ENCODE data around the gene GIGYF2. TPM values are rescaled to one million over a fixed set of nuclear protein-coding genes. Genes with fewer than 3 reads are reported as not detected.

GIGYF2 gene
- total and polyA plus RNA-seq, 2 of the 13 experiments (the other 11 are each of a cell fraction or from before 2014, with no cell fraction given): 44.9 to 73.5 TPM

GRCh38 chr2:232876978-232877441, 179.9 kb downstream of the GIGYF2 start (continued):
- TF ChIP-seq YEATS2 (CRISPR knock-in tag; IDR thresholded peaks at IDR 0.05; ENCODE audit: borderline replicate concordance) (no peak), ZFX (CRISPR knock-in tag; IDR thresholded peaks at IDR 0.05; ENCODE audit: low read depth) (no peak; the same call in 1 of the 2 replicates), ZNF282 (IDR thresholded peaks at IDR 0.05; ENCODE audit: partially characterized antibody) (no peak), PRDM15 (CRISPR knock-in tag; IDR thresholded peaks at IDR 0.05) (no peak), GATAD2A (CRISPR knock-in tag; IDR thresholded peaks at IDR 0.05) (peak; percentile 32; the same call in 1 of the 2 replicates), ZEB1 (IDR thresholded peaks at IDR 0.05; ENCODE audit: insufficient replicate concordance, low read depth) (no peak), ZNF605 (CRISPR knock-in tag; IDR thresholded peaks at IDR 0.05) (no peak; the same call in 1 of the 2 replicates), ZNF101 (CRISPR knock-in tag; IDR thresholded peaks at IDR 0.05; ENCODE audit: borderline replicate concordance, low read depth) (no peak), MYNN (CRISPR knock-in tag; IDR thresholded peaks at IDR 0.05; ENCODE audit: low read depth) (no peak), HMG20B (CRISPR knock-in tag; conservative IDR thresholded peaks at IDR 0.05) (no peak), ZBTB26 (CRISPR knock-in tag; IDR thresholded peaks at IDR 0.05; ENCODE audit: borderline replicate concordance) (no peak), MED13 (CRISPR knock-in tag; IDR thresholded peaks at IDR 0.05) (no peak), SIX1 (CRISPR knock-in tag; IDR thresholded peaks at IDR 0.05; ENCODE audit: borderline replicate concordance) (no peak), ZBTB37 (CRISPR knock-in tag; IDR thresholded peaks at IDR 0.05) (no peak), ZNF790 (CRISPR knock-in tag; IDR thresholded peaks at IDR 0.05; ENCODE audit: borderline replicate concordance) (no peak), MLLT10 (CRISPR knock-in tag; IDR thresholded peaks at IDR 0.05) (no peak), SOX13 (IDR thresholded peaks at IDR 0.05) (no peak), SOX13 (CRISPR knock-in tag; conservative IDR thresholded peaks at IDR 0.05 in 1 of 2, IDR thresholded peaks at IDR 0.05 in 1 of 2) (no peak), POLR2AphosphoS2 (IDR thresholded peaks at IDR 0.05; ENCODE audit: low read depth, low read length) (no peak), HDAC6 (IDR thresholded peaks at IDR 0.05; ENCODE audit: low read depth, low read length) (no peak), GPN1 (CRISPR knock-in tag; IDR thresholded peaks at IDR 0.05; ENCODE audit: borderline replicate concordance) (no peak), AGO1 (IDR thresholded peaks at IDR 0.05; ENCODE audit: low read depth, low read length, poor library complexity, severe bottlenecking) (no peak), FOXK2 (IDR thresholded peaks at IDR 0.05) (no peak), FOXJ3 (CRISPR knock-in tag; IDR thresholded peaks at IDR 0.05; ENCODE audit: borderline replicate concordance) (no peak), KLF6 (CRISPR knock-in tag; IDR thresholded peaks at IDR 0.05) (no peak), CHD4 (IDR thresholded peaks at IDR 0.05; ENCODE audit: borderline replicate concordance, low read length) (no peak), ZNF740 (CRISPR knock-in tag; IDR thresholded peaks at IDR 0.05) (no peak)
